HG02642 (cell line): ENCODE data around the gene WDR7.

Experiments
- ATAC-seq: cut with Tn5 transposase; IDR thresholded peaks from one replicate; pipeline ENCODE4 v1.9.1; 2021; ENCODE audit warnings: mild to moderate bottlenecking; ENCODE audit not compliant: unreplicated experiment, poor library complexity

WDR7 gene

GRCh38 chr18:56721031-56721430 lies 69.9 kb downstream of the WDR7 start:
- ATAC-seq: no peak

- no peak for ATAC-seq
Observed at GRCh38 chr18:56721491-56721890, 70.3 kb downstream of the WDR7 start.

- no peak for ATAC-seq
Observed at GRCh38 chr18:56722518-56722917, 71.4 kb downstream of the WDR7 start.

GRCh38 chr18:56723068-56723467 lies 71.9 kb downstream of the WDR7 start:
- no peak for ATAC-seq

DNA sequence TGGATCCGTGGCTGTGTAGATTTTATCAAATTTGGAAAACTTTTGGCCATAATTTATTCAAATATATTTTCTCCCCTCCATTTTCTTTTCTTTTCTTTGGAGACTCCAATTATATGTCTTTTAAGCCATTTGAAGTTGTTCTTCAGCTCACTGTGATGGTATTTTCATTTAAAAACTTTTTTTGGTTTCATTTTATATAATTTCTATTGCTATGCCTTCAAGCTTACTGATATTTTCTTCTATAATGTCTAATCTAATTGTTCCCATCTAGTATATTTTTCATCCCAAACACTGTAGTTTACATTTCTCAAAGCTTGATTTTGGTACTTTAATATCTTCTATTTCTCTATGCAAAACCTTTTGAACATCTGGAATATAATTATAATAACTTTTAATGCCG lies 72.5 kb downstream of the WDR7 start:
- ATAC-seq: no peak

GRCh38 chr18:56726906-56727305 lies 75.7 kb downstream of the WDR7 start:
- no peak for ATAC-seq

GRCh38 chr18:56727399-56727798 lies 76.2 kb downstream of the WDR7 start:
- no peak for ATAC-seq

- ATAC-seq: no peak
Observed at GRCh38 chr18:56728741-56729140, 77.6 kb downstream of the WDR7 start.

DNA sequence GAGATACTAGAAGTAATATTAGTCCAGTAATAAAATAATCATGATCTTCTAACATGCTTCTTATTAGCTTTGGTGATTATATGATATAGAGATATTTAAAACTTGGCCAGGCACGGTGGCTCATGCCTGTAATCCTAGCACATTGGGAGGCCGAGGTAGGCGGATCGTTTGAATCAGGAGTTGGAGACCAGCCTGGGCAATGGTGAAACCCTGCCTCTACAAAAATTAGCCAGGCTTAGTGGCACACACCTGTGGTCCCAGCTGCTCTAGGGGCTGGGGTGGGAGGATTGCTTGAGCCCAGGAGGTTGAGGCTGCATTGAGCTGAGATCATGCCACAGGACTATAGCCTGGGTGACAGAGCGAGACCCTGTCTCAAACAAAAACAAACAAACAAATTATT lies 87.0 kb downstream of the WDR7 start:
- ATAC-seq: no peak

GRCh38 chr18:56739731-56740130 lies 88.6 kb downstream of the WDR7 start:
- no peak for ATAC-seq

- no peak for ATAC-seq
Observed at GRCh38 chr18:56740645-56741044, 89.5 kb downstream of the WDR7 start.

DNA sequence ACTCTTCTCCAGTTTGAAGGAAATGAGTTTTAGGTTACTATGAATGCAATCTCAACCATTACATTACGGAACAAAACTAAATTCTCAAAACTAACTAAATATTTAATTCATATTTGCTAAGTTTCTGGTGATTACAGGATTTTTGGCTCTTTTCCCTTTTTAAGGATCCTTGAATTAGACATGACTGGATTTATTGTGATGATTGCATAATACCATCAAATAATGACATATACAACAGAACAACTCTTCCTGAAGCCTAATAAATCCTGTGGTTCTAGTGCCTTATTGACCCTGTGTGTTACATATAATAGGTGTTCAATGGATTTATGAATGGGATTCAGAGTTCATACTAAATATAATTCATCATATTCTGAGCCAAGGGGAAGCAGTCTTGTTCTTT lies 90.5 kb downstream of the WDR7 start:
- ATAC-seq: no peak

DNA sequence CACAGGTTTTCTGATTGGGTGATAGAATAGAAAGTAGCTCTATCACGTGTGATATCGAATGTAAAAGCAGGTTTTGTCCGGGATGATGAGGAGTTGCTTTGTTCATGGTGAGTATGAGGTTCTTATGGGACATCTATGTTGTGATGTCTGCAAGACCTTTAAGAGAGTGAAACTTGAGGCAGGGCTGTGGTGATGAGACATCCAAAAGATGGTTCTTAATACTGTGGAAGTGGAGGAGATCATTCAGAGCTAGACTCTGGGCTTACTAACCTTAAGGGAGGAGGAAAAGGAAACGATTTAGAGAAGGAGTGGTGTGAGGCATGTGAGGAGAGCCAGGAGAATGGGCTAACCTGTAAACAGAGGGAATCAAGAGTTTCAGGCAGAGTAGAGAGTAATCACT lies 92.0 kb downstream of the WDR7 start:
- no peak for ATAC-seq

DNA sequence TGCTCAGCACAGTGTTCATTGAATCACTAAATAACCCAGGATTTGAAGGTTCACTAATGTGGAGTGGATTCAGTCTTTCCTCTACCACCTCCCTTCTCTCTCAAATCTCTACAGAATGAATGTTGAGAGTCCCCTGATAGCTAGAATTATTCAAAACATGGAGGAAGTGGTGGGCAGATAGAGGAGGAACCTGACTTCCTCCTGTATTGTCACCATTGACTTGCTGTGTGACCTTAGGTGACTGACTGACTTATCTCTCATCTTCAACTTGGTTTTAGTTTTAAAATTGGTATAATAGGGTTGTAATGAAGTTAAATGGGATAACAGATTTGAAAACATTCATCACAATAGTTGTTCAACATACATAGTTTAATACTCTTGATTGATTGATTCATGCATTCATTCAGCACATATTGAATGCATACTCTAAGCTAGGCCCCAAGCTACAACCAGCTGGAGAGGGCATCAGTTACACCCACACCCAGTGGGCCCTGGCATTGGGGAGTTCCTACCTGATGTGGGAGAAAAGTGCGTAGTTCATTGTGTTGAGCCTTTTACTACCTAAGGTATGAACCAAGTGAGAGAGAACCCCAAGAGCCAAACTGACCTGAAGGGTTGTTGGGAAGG lies 96.0 kb downstream of the WDR7 start:
- no peak for ATAC-seq

DNA sequence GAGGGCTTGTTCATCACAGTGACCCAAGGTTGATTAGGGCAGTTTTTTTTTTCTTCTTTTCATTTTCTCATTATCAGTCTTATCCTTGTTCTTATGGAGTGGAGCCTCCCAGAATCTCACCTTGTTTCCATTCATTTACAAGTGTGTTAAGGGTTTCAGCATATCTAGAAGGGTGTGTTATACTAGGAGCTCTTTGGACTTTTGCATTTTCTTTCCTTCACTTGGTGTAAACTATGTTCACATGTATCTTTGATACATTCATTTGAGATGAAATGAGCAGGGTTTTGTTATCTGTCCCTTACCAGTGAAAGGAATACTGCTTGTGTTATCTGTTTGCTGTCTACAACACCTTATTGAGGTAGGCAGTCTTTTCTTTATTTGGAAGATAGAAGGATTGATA lies 96.7 kb downstream of the WDR7 start:
- no peak for ATAC-seq

DNA sequence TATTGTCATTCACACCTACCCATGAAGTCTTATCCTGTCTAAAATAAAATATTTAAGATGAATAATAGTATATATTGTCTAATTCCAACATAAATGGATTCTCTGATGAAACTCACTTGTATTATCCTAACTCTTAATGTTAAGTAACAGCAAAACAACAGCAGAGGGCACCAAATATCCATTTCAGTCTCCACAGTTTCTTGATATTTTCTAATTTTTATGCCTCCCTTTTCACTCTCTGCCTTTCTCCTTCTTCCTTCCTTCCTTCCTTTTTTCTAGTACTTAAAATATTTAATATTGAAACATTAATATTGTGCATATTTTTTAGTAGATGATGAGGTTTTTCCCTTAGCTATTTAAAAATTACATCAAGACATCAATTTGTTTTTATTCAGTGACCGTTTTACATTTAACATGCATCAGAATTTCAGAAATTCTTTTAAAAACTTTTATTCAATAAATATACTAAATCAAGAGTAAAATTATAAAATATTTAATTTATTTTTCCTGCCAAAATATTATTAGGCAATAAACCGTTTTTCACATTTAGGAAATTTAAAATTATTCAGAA lies 97.6 kb downstream of the WDR7 start:
- ATAC-seq: no peak

DNA sequence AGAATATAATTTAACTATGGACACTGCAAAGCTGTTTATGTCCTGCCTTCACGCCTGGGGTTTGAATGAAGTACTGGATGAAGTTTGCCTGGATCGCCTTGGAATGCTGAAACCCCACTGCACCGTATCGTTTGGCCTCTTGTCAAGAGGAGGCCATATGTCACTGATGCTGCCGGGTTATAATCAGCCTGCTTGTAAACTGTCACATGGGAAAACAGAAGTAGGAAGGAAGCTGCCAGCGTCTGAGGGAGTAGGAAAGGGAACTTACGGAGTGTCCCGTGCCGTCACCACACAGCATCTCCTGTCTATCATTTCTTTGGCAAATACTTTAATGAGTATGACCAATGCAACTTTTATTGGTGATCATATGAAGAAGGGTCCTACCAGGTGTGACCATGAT lies 105.8 kb downstream of the WDR7 start:
- no peak for ATAC-seq

GRCh38 chr18:56770097-56770496 lies 118.9 kb downstream of the WDR7 start:
- ATAC-seq: no peak

- ATAC-seq: no peak
Observed at GRCh38 chr18:56770873-56771272, 119.7 kb downstream of the WDR7 start.

- ATAC-seq: no peak
Observed at GRCh38 chr18:56775701-56776100, 124.5 kb downstream of the WDR7 start.

DNA sequence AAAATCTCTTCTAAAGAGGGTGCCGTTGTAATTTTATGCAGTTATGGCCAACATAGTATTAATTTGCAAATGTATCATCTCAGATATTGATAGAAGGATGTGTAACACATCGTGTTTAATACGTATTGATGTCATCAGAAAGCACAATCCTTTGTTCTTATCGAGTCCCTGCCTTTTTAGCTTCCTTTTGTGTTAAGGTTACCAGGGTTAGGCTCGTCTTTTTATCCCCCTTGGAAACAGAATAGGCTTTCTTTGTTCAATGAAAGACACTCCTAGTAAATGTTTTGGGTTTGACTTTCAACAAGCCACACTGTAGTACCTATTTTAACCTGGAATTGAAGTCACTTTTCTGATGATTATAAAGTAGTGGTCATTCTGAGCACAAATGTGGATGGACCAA lies 136.2 kb downstream of the WDR7 start:
- no peak for ATAC-seq

- ATAC-seq: no peak
Observed at GRCh38 chr18:56789004-56789888, 138.1 kb downstream of the WDR7 start.
